NCI-H1436 (cell line): ENCODE measurements around the gene MMP24.
"Not testable (repeated sequence)": the region's sequence is repeated elsewhere in the genome, so short reads cannot be mapped to it uniquely, and the experiment has no call there.

Experiments
- DNase-seq: peaks from one replicate; lab custom pipeline; 2025; lab: John Stamatoyannopoulos, UW

The MMP24 gene

GRCh38 chr20:35226126-35226883 lies at the start of gene MMP24:
Gene MMP24 (plus strand): TSS chr20:35226690. CDS start chr20:35226739, 49 bp downstream.
- no peak for DNase-seq

DNA sequence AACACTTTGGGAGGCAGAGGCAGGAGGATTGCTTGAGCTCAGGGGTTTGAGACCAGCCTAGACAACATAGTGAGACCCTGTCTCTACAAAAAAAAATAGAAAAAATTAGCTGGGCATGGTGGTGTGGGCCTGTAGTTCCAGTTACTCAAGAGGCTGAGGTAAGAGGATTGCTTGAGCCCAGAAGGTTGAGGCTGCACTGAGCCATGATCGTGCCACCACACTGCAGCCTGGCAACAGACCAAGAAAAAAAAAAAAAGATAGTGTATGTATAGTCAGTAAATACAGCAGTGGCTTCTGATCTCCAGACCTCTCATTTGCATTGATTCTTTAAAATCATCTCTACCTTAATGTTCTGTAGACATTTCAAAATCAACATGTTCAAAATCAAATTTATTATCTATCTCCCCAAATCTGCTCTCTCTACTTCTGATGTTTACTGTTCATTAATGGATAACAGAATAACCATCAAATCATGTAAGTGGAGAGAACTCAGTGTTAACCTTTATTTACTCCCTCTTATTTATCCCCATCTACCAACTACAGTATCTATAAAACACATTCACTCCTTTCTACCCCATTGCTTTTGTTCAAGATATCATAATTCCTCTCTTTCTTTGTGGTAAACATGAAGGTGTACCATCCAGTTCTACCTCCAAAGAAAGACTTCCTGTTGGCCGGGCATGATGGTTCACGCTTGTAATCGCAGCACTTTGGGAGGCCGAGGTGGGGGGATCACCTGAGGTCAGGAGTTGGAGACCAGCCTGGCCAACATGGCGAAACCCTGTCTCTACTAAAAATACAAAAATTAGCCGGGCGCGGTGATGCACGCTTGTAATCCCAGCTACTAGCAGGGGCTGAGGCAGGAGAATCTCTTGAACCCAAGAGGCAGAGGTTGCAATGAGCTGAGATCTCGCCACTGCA lies 46.9 kb upstream of the MMP24 start:
- DNase-seq, result no peak

DNA sequence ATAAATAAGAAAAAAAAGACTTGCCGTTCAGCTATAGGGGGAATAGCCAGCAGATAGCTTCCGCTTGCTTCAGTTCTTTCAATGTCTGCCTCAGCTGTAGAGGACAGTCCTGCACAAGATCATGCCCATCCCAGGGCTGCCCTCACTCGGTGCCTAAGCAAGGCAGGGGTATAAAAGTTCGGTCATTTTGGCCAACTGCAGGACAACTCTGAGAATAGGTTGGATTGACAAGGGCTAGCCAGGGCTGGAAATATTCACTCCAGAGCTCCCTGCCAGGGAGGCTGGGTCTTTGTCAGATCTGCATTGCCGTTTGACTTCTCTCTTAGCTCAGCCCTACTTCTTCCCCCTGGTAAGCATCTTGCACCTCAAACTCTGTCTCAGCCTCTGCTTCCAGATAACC lies 46.2 kb upstream of the MMP24 start:
- DNase-seq, result no peak

DNA sequence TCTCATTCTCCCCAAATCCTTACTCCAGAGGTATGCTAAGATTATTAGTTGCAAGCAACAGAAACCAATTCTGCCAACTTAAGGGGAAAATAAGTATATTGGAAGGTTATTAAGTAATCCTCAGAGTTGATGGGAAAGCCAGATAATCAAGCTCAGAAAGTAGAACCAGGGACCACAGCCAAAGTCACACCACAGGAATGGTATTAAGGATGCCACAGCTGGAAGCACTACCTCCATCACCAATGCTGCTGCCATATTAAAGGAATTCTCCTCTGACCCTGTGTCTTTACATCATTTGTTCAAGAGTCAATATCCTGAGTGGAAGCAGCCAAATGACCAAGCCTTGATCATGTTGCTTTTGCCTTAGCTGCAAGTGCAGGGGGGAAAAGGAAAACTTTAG lies 44.8 kb upstream of the MMP24 start:
- no peak for DNase-seq

DNA sequence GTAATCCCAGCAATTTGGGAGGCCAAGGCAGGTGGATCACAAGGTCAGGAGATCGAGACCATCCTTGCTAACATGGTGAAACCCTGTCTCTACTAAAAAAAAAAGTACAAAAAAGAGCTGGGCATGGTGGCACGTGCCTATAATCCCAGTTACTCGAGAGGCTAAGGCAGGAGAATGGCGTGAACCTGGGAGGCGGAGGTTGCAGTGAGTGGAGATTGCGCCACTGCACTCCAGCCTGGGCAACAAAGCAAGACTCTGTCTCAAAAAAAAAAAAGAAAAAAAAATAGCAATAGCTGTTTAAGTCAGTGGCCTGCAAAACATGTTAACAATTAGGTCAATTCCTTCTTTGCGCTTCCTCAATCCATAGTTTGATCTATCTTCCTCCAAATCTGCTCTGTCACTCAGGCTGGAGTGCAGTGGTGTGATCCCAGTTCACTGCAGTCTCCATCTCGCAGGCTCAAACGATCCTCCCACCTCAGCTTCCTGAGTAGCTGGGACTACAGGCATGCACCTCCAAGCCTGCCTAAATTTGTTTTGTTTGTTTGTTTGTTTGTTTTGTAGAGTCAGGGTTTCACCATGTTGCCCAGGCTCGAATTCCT lies 39.7 kb upstream of the MMP24 start:
- not testable (repeated sequence) for DNase-seq

GRCh38 chr20:35187584-35188190 lies 38.8 kb upstream of the MMP24 start:
- no peak for DNase-seq

- not testable (repeated sequence) for DNase-seq
Observed at GRCh38 chr20:35189223-35189622, 37.3 kb upstream of the MMP24 start.

- no peak for DNase-seq
Observed at GRCh38 chr20:35190556-35190955, 35.9 kb upstream of the MMP24 start.

DNA sequence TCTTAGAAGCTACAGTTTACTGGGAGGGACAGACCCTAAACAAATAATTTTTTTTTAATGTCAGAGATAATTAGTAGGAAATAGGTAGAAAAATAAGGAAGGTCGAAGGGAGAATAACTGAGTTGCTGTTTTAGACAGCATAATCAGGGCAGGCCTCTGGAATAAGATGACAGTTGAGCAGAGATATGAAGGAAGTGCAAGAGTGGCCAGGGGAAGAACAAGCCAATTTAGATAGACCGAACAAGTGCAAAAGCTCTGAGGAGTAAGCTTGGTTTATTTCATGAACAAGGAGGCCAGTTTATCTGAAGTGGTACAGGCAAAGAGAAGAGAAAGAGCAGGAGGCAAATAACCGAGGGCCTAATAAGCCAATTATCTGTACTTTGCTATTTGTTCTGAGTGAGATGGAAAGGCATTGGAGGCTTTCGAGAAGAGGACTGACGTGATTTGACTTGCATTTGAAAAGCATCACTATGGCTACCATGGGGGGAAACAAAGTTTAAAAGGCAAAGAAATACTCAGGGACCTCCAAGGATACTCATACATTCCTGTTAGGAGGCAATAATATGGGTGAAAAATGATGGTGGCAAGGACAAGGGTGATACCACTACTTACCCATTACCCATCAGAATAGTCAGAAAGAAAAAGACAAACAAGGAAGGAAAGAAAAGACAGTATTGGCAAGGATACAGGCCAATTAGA lies 34.9 kb upstream of the MMP24 start:
- DNase-seq, result peak; percentile 90

DNA sequence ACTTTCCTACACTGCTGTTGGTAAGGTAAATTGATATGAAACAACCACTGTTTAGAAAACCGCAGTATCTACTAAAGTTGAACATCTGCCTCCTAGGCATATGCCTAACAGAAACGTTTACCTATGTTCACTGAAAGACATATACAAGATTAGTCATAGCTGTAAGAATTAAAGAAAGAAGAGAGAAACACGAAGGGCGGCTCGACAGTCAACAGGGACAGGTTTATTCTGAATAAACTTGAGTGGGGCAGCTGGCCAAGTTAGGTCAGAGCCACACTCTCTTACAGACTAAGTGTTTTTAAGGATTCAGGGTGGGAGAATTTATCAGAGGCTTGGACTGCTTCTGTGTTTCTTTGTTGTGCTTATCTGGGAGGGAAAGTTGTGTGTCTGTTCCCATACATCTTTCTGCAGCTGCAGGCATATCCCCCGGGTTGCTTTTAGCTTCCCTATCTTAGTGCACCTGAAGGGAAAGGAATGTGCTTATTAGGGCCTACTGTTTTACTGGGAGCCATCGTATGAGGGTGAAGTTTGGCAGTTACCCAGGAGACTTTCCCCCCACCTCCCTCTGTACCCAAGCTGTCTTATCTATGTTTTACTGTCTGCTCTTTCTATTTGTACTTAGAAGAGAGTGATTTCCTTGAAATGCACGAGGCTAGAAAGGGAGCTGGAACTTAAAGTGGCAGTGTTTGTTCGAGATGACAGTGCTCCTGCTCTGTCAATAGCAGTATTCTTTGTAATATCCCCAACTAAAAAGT lies 34.2 kb upstream of the MMP24 start:
- peak; percentile 59 for DNase-seq

DNA sequence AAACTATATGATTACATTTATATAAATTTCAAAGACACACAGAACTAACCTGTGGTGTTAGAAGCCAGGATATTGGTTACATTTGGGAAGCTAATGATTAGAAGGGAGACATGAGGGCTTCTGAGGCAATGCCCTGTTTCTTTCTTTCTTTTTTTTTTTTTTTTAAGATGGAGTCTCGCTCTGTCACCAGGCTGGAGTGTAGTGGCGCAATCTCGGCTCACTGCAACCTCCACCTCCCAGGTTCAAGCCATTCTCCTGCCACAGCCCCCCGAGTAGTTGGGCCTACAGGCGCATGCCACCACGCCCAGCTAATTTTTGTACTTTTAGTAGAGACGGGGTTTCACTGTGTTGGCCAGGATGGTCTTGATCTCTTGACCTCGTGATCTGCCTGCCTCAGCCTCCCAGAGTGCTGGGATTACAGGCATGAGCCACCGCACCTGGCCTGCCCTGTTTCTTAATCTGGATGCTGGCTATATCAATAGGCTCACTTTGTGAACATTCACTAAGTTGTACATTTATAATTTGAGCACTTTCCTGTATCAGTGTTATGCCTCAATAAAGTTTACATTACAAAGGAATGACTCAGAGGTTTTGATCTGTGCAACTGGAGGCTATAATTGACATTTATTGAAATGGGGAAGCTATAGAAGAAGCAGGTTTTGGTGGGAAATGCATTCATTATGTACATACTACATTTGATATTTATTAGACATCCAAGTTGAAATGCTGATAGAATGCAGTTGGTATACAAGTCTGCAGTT lies 33.3 kb upstream of the MMP24 start:
- DNase-seq, result not testable (repeated sequence)

- DNase-seq, result no peak
Observed at GRCh38 chr20:35196313-35196712, 30.2 kb upstream of the MMP24 start.

DNA sequence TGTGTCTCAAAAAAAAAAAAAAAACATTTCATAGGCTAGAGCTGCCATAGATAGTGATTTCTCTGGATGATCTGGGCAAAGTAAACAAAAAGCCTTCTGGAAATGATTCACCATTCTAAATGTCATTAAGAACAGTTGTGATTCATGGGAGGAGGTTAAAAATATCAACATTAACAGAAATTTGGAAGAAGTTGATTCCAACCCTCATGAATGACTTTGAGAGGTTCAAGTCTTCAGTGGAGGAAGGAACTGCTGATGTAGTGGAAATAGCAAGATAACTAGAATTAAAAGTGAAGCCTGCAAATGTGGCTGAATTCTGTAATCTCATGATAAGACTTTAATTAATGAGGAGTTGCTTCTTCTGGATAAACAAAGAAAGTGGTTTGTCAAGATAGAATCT lies 26.8 kb upstream of the MMP24 start:
- no peak for DNase-seq

- no peak for DNase-seq
Observed at GRCh38 chr20:35200267-35200666, 26.2 kb upstream of the MMP24 start.

- DNase-seq, result not testable (repeated sequence)
Observed at GRCh38 chr20:35201467-35201866, 25.0 kb upstream of the MMP24 start.

DNA sequence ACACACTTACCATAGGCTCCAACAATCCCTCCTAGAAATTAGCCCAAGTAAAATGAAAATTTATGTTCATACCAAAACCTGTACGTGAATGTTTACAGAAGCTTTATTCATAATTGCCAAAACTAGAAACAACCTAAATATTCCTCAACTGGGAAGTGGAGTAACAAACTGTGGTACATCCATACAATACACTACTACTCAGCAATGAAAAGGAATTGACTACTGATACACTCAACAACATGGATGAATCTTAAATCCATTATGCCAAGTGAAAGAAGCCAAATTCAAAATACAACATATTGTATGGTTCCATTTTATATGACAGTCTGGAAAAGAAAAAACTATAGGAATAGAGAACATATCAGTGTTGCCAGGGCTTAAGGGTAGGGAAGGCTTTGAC lies 19.7 kb upstream of the MMP24 start:
- no peak for DNase-seq

GRCh38 chr20:35207950-35208611 lies 18.4 kb upstream of the MMP24 start:
- DNase-seq, result peak; percentile 73

DNA sequence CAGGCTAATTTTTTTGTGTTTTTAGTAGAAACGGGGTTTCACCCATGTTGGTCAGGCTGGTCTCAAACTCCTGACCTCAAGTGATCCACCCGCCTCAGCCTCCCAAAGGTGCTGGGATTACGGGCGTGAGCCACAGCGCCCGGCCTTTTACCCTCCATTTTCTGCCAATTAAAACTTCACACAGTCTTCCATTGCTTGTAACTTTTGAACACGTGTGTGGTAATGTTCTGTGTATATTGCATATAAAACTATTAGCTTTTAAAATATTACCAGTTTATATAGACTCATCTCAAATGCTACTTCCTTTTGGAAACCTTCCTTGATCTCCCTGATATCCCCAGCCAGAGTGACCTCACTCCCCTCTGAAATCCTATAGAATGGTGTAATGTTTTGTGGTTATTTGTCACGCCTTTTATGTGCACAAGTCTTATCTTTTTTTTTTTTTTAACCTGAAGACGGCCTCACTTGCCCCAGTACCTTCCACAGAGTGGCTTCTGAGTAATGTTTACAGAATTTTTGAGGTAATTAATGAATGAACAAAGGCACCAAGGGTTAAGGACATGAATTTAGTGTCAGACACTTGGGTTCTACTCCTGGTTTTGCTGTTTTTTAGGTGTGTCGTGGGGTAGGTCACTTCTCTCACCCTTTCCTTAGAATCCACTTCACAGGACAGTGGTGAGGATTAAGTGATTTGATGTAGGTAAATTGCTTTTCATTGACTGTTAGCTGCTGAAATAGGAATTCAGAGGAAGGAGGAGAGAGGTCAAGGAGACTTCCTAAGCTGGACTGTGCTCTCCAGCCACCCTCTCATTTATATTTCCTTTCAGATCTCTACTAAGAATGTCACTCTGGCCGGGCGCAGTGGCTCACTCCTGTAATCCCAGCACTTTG lies 11.2 kb upstream of the MMP24 start:
- no peak for DNase-seq

DNA sequence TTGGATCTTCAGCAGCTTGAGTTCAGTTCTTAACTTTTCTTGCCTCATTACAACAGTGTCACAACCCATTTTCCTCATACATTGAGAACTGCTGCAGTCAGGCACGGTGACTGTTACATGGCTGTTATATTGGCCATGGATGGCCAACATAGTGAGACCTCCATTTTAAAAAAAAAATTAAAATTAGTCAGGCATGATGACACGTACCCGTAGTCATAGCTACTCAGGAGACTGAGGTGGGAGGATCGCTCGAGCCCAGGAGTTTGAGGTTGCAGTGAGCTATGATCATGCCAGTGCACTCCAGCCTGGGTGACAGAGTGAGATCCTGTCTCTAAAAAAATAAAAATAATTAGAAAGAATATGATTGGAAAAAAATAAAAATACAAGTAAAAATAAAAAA lies 9.9 kb upstream of the MMP24 start:
- DNase-seq, result no peak
